HG03060 (cell line): ENCODE data around the gene SORBS1.

Experiments
- ATAC-seq: cut with Tn5 transposase; IDR thresholded peaks from one replicate; pipeline ENCODE4 v1.9.1; 2021; ENCODE audit warnings: low read depth, moderate number of reproducible peaks; ENCODE audit not compliant: unreplicated experiment

Gene SORBS1

DNA sequence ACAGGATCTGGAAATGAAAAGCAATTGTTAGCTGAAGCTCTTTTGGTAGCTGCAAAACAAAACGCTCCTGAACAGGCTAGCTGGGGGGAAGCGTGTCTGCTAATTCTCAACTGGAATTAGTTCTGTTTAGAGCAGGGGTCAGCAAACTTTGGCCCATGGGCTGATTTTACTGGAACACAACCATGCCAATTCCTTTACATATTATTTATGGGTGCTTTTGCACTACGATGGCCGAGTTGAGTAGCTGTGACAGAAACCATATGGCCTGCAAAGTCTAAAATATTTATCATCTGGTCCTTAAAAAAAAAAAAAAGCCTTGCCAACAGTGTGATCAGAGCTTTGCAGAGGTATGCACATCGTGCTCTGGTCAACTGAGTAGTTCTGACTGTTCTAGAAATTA is 162.0 kb downstream of the SORBS1 start:
- no peak for ATAC-seq

DNA sequence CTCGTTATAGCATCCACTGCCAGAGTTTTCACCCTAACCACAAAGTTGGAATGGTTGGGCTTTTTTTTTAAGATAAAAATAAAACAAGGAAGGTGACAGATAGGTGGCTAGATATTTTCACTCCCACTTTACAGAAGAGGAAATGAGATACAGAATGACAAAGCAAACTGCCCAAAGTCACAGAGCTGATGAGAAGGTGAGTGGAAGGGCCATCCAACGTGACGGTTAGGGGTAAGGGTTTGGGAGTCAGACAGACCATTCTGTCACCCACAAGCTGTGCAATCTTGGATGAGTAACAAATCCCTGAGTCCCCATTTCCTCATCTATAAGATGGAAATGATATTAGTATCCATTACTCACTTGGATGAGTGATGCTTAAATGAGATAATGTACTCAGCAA is 163.4 kb downstream of the SORBS1 start:
- no peak for ATAC-seq

DNA sequence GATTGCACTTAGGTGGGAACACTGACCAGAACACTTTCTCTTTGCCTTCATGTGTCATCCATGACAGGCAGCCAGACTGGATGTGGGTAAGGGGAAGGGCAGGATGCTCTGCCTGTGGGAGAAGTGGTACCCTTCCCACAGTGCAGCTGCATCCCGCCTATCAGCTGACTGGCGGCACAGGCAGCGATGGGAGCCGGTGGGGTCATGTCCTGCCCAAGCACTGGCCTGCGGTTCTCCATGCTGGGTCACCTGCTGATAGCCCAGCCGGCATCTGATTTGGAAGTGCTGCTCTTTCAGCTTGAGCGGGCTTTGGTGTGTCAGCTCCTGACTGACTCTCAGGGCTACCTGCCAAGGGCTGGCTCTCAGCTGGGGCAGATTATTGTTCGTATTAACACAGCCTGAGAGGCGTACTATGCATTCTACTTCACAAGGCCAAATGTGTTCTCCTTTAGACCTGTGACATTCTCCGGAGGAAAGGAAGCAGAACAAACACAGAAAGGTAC is 165.2 kb downstream of the SORBS1 start:
- ATAC-seq: no peak

DNA sequence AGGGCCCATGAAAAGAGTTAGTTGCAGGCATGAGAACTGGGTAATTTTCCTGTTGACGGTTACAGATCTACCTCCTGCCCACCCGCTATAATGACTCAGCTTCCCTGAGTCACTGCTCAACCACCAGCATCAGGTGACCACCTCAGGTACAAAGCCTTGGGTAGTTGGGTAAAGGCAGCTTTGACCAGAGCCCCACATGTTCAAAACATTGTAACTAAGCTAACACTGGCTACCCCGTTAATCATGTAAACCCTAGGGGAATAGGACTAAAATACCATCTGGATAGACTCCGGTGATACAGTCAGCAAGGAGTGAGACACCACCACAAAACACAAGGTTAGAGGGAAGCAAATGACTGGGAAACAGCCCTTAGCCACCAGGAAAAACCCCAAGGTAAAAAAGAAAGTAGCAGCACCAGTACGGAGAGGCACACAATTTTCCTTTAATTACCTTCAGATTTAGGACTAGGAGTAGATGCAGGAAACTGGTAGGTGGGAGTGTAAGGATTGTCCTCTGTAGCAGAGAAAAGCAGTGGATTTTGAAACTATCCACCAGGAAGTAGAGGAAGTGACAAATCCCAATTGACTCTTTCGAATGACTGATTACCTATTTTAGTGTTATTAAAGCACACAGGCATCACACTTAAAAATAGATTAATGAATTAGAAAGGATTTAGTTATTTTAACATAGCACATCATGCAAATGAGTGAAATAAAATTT is 166.8 kb downstream of the SORBS1 start:
- ATAC-seq: peak; percentile 74

DNA sequence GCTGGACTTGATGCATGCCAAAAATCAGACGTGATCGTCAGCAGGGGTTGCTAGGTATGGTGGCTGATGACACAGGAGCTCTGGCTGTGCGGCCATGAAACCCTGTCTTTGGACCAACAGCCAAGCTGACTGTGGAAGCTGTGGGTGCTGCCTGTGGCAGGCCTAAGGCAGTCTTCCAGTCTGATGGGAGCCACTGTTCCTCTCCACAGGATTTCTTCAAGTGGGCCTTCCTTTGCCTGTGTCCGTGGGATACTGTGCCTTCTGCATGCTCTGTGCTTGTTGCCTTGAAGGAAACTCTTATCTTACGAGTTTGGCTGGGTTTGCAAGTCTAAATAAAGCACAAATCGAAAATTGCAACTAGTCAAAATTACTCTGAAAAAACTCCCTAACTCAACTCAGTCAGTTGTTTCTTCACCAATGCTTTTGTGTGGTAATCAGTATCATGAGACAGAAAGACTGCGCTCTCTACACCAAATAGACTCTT is 168.4 kb downstream of the SORBS1 start:
- no peak for ATAC-seq

DNA sequence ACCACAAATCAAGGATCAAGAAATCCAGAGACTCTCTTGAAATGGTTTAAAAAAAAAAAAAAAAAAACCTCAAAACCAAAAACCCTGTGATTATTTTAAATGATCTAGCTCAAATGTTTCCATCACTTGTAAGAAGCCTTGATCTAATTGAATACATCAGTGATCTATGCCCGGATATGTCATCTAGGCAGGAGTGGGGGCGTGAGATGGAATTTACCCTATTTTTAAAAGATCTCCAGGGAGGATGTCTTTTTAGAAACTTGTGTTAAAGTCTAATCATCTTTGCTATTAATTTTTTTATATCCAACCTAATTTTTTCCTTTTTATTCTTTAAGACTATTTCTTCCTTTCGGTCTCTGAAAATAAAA is 169.0 kb downstream of the SORBS1 start:
- no peak for ATAC-seq

DNA sequence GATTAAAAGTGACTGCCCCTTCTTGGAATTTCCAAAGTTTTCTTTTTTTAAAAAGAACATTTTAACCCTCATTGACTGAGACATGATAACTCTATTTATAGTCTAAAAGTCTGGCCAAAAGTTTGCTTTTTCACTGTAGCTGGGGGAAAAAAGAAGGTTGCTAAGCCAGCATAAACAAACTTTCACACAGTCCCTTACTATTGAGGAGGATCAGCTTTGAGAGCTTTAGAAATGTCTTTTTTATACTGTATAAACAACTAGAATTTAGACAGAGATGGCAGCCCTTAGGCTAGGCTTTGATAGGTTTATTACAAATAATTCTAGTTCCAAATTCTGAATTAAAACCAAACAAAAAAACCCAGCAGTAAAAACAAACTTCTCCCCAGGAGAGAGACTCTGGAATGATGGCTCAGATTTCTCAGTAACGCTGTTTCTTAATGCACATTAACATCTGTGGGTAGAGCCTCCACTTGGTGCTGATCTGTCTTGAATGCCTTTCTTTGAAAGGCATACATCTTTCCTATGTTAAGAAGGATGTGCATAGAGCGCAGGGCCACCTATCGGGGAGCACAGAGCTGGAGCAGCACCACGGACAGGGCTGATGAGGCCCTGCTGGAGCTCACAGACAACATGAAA is 169.5 kb downstream of the SORBS1 start:
- no peak for ATAC-seq

DNA sequence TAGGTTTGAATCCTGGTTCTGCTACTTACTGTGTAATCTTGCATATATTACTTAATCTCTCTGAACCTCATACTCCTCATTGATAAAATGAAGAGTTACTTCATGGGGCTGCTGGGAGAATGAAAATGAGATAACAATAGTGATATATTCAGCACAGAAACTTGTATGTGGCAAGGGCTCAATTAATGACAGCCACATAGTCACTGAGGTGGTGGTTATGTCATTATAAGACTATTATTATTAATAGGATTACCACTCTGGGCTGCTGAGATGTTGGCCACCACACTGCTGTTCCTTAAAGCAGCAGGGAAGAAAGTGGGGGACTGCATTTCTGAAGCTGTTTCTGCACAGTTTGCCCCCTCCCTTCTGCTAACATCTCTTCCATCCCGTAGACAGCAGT is 170.0 kb downstream of the SORBS1 start:
- ATAC-seq: no peak

DNA sequence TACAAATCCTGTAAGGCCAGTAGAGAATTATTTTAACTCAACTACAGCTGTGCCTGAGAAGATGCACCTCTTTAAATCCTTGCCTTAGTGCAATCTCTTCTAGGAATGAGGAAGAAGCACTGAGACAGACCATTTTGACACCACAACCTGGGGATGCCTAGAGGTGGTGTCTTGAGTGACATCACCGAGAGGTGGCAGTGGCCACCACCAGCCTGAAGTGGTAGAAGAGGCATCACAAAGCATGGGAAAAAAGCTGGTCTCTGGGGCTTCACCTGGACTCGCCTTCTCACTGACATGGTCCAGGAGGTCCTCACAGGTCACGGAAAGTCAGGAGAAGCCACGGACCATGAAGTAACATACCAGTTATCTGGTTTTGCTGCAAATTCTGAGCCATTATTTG is 171.2 kb downstream of the SORBS1 start:
- ATAC-seq: no peak

DNA sequence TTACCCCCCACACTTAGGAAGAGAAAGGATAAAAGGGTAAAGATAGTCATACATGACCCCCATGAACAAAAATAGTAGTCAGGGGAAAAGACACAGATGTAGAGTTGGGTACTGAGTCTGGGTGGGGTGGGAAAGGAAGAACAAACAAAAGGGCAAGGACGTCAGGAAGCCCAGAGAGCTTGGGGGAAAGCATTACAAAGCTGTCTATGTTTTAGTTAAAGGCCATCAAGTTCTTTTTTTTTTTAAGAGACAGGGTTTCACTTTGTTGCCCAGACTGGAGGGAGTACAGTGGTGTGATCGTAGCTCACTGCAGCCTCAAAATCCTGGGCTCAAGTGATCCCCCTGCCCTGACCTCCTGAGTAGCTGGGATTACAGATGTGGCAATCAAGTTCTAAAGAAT is 172.0 kb downstream of the SORBS1 start:
- ATAC-seq: no peak

DNA sequence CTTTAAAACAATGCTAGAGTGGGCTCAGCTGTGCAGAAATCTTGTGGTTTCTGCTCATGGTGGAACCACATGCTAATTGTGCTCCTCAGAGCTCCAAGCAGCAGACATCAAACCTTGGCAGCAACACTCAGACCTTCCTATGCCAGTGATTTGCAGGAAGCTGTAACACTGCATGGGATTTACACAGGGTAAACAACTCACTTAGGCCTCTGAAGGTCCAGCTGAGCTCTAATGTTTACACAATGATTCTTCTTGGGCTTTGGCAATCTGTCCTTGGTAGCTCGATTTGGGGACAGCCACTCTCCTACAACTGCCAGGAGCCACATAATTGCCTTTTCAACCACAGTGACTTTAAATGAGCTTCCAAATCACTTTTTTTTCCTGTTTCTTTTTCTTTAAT is 172.6 kb downstream of the SORBS1 start:
- no peak for ATAC-seq

DNA sequence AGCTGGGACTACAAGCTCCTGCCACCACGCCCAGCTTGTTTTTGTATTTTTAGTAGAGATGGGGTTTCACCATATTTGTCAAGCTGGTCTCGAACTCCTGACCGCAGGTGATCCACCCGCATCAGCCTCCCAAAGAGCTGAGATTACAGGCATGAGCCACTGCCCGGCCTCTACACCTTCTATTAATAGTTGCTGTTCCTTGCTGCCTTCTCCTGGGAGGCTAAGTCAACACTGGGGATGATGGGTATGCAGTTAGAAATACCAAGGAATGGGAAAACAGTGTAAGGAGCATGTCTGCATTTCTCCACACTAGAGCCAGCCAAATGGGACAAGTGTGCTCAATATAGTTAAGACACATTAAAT is 173.1 kb downstream of the SORBS1 start:
- ATAC-seq: no peak

DNA sequence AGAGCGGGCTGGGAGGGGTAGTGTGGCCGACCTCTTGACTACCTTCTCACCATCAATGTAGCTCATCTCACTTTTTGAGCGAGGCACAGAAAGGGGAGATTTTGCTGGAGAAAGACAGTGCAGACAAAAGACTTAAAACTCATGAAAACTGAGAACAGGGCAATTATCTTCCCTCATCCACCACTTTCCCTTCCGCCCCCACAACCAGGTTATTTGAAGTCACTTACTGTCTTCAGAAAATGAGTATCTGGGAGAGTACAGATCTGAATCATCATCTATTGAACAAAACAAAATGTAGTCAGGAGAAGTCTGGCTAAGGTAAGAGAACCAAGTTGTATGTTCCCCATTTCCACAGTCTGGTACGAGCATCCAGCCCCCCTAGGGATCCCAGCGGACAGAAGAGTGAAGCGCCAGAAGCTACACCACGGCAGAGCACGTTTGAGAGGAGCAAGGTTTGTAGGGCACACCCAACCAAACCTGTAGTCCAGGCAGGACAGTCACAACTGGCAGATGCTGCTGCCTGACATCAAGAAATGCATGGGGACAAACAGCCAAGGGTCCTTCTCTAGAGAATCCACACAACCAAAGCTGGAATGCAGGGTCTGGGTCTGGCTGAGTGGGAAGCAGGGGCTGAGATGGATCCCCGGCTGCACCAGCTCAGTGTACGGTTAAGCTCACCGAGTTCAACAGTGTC is 177.0 kb downstream of the SORBS1 start:
- ATAC-seq: no peak

DNA sequence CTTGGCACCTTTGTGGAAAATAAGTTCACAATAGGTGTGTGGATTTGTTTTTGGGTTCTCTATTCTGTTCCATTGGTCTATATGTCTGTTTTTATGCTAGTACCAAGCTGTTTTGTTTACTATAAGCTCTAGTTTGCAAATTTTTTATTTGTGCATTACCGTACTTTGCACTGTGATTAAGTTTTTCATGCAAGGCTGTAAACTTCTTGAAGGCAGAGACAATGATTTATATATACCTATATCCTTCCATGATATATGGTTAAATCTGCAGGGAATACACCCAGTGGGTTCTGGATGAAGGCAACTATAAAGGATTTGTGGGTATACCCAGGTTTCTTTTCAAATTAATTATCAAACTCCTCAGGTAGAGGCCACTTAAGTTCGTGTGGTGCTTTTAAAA is 178.6 kb downstream of the SORBS1 start:
- no peak for ATAC-seq

DNA sequence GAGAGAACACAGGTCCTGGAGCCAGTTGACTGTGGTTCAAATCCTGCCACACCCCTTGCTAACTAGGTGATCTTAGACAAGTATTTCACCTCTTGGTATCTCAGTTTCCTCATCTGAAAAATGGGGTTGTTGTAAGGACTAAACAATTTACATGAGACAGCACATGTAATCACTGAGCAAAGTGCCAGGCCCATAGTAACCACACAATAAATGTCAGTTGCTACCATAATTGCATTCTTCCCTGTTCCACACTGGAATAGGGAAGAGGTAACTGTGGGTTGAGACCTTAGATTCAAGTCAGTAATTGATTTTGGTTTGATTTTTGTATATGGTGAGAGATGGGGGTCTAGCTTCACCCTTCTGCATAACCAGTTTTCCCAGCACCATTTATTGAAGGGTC is 179.0 kb downstream of the SORBS1 start:
- no peak for ATAC-seq

DNA sequence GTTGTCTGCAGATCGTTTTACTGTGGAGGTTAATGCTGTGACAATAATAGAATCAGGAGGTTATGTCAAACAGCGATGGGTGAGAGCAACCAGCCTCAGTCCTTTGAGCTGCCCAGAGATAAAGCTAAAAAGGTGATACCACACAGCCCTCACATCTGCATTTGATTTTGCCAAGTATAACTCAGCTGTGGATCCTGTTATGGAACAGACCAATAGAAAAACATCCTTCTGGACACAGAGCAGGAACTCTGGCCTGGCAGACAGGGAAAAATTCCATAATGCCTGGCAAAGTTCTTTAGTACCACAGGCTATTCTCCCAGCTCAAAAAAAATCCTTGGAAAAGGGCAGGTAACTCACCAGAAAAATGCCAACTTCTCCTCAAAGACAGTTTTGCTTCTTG is 183.2 kb downstream of the SORBS1 start:
- ATAC-seq: no peak

DNA sequence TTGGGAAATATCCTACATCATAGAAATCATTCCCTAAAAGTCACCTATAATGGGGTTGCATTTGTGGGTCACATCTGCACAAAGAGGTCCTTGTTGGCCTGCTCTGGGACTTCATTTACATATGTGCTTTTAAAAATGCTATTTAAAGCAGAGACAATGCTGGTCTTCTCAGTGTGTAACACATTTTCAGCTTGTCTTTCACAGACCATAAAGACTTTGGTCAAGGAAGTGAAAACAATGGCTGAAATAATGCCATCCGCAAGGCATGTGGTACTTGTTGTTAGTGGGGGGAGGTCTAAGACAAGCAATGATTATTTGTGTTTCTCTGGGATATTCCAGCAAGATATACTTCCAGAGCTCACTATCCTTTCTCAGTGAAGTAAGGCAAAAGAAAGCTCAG is 185.8 kb downstream of the SORBS1 start:
- no peak for ATAC-seq

DNA sequence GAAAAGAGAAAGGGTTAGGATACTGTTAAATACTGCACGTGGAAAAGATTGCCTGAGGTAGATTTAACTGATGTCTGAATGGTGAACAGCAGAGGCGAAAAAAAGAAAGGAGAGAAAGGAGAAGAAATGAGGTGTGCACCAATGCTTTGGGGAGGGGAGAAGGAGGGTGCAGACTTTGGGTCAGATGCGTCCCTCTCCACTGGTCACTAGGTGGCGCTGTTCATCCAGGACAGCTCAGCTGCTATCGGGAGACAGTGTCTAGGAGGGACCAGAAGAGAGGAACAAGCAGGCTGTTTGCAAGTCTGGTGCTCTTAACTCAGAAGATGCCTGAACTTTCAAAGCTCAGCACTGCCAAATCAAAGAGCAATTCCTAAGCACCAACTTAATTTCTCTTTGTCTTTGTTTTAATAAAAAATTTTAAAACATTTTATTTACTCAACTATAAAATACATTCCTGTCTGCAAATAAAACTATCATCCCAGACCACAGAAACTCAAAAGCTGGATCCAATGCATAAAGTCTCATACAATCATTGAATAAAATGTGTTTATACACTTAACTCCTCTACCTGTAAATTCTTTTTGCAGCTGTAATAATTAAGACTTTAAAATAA is 186.5 kb downstream of the SORBS1 start:
- ATAC-seq: peak; percentile 93

DNA sequence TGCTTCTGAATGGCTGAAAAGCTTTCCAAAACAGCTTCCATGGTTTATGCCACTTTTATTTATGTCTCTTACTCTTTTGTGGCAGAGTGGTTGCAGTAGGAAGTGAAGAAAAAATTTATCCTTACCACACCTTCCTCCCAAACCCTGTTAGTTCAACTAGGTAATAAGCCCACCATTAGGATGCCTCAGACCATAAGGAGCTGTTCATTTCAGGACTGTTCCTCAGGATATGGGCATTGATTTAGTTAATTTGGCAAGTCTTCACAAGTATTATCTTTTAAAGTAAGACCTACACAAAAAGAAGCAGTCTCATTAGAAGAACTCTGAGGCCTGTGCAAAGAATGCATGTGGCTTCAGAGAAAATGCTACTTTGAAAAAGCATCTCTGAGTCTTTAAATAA is 187.5 kb downstream of the SORBS1 start:
- ATAC-seq: no peak

DNA sequence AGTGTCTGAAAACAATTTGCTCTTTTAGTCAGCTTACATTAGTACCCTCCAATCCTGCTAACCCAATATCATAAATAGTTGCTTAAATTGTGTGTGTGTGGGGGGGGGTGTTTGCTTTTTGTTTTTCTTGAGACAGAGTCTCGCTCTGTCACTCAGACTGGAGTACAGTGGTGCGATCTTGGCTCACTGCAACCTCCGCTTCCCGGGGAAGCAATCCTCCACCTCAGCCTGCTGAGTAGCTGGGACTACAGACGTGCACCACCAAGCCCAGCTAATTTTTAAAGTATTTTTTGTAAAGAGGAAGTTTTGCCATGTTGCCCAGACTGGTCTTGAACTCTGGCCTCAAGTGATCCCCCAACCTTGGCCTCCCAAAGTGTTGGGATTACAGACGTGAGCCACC is 196.8 kb downstream of the SORBS1 start:
- no peak for ATAC-seq

DNA sequence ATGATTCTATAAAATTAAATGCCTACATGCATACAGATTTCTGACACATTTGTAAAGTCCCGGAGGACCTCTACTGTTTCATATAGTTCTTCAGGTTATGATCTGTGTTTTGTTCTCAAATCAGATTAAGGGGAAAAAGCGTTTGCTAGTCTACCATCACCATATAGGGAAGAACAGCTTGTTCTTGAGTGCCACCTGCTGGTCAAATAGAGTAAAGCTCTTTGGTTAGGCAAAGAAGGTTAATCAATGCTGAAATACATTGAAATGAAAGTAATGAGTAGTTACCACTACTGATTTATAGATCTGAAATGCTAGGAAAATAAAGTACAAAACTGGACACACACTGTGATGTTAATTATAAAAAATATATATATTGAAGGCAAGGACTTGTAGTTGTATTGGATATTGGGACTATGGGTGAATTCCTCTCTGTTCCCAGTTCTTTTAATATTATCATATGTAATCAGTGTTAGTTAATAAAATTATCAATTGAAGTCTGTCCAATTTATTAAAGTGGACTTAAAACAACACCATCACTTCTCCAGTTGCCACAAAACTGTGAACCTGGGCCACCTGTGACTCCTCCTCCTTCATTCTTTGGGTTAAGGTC is 197.8 kb downstream of the SORBS1 start:
- ATAC-seq: peak; percentile 70
